Measurements from ENCODE around the gene TRMT44. TPM values are rescaled to one million over a fixed set of nuclear protein-coding genes. Genes with fewer than 3 reads are reported as not detected.

The TRMT44 gene
- total RNA-seq, 1 experiment from 2014 or later = 15.3 TPM

GRCh38 chr4:8403976-8404375, 36.6 kb upstream of the TRMT44 start:
- H3K9me3 ChIP-seq (ENCODE audit: low read length) = no peaks in the 10 kb centered on the region
- H3K4me1 ChIP-seq (ENCODE audit: insufficient read depth, low read length) = no peaks in the 10 kb centered on the region
- H3F3A ChIP-seq (ENCODE audit: low read length, unreplicated experiment) = no peaks in the 10 kb centered on the region
- H4K20me1 ChIP-seq (ENCODE audit: low read length) = no peaks in the 10 kb centered on the region
- ChIA-PET CTCF (no interaction called here), POLR2A (ENCODE audit: unreplicated experiment) (no interaction called here)
- H3K9ac ChIP-seq (ENCODE audit: low read length) = no peak overlapping the region
- ATAC-seq (no peak), DNase-seq (no peak)
- no peaks in the 10 kb centered on the region for H3K9me2 ChIP-seq (replicated peaks; ENCODE audit: low read length)
- H3K27ac ChIP-seq (ENCODE audit: low read length) = no peak overlapping the region
- no peak overlapping the region for H3K4me2 ChIP-seq (ENCODE audit: low read length)
- BruUV-seq (replicated peaks) = no TSS peak
- H2AFZ ChIP-seq (ENCODE audit: low read length) = no peak overlapping the region
- TF ChIP-seq EZH2 (IDR thresholded peaks at IDR 0.05; ENCODE audit: low read length, unreplicated experiment) = no peak
- no peak for TF ChIP-seq EZH2phosphoT487 (IDR thresholded peaks at IDR 0.05; ENCODE audit: borderline replicate concordance, low read length)
- intact Hi-C loops (cut with micrococcal nuclease) = loop anchor here (1.0 kb wide), 2 partner anchors 137 to 162 kb away; no protein-coding TSS in a partner anchor
- no peaks in the 10 kb centered on the region for H3K79me2 ChIP-seq (ENCODE audit: low read length)
- no peak overlapping the region for H3K4me3 ChIP-seq (ENCODE audit: low read length)
- H3K36me3 ChIP-seq (ENCODE audit: low read depth, low read length) = no peaks in the 10 kb centered on the region
- H3K27me3 ChIP-seq (ENCODE audit: low read length) = no peaks in the 10 kb centered on the region

- intact Hi-C loops (cut with micrococcal nuclease) = no loop called here
- Histone ChIP-seq H3K4me2 (ENCODE audit: low read length) (no peak overlapping the region), H3K9me3 (ENCODE audit: low read length) (no peaks in the 10 kb centered on the region), H3K4me3 (ENCODE audit: low read length) (no peak overlapping the region), H3F3A (ENCODE audit: low read length, unreplicated experiment) (no peaks in the 10 kb centered on the region), H3K79me2 (ENCODE audit: low read length) (no peaks in the 10 kb centered on the region), H2AFZ (ENCODE audit: low read length) (no peak overlapping the region), H4K20me1 (ENCODE audit: low read length) (no peaks in the 10 kb centered on the region), H3K27me3 (ENCODE audit: low read length) (no peaks in the 10 kb centered on the region), H3K9me2 (replicated peaks; ENCODE audit: low read length) (no peaks in the 10 kb centered on the region), H3K9ac (ENCODE audit: low read length) (no peak overlapping the region), H3K4me1 (ENCODE audit: insufficient read depth, low read length) (no peaks in the 10 kb centered on the region), H3K27ac (ENCODE audit: low read length) (no peak overlapping the region), H3K36me3 (ENCODE audit: low read depth, low read length) (no peaks in the 10 kb centered on the region)
- DNase-seq (no peak), ATAC-seq (no peak)
- ChIA-PET POLR2A (ENCODE audit: unreplicated experiment) (no interaction called here), CTCF (no interaction called here)
- TF ChIP-seq EZH2 (IDR thresholded peaks at IDR 0.05; ENCODE audit: low read length, unreplicated experiment) = no peak
- TF ChIP-seq EZH2phosphoT487 (IDR thresholded peaks at IDR 0.05; ENCODE audit: borderline replicate concordance, low read length) = no peak
- no peak for TF ChIP-seq CTCF (conservative IDR thresholded peaks at IDR 0.05; ENCODE audit: low read depth, low read length)
- no TSS peak for BruUV-seq (replicated peaks)
Measured at GRCh38 chr4:8404791-8405515, 35.6 kb upstream of the TRMT44 start.

GRCh38 chr4:8405516-8405875, 35.1 kb upstream of the TRMT44 start:
- intact Hi-C loops (cut with micrococcal nuclease) = no loop called here
- H3K79me2 ChIP-seq (ENCODE audit: low read length) = no peaks in the 10 kb centered on the region
- H3K4me2 ChIP-seq (ENCODE audit: low read length) = no peak overlapping the region
- peaks cover 4% of the 10 kb centered on the region; the same call in 1 of the 2 replicates for H3K4me1 ChIP-seq (ENCODE audit: insufficient read depth, low read length)
- H3K9me2 ChIP-seq (replicated peaks; ENCODE audit: low read length) = no peaks in the 10 kb centered on the region
- H3K27me3 ChIP-seq (ENCODE audit: low read length) = no peaks in the 10 kb centered on the region
- no peak for DNase-seq
- no peaks in the 10 kb centered on the region for H3K9me3 ChIP-seq (ENCODE audit: low read length)
- no peak overlapping the region for H3K4me3 ChIP-seq (ENCODE audit: low read length)
- TF ChIP-seq CTCF (conservative IDR thresholded peaks at IDR 0.05; ENCODE audit: low read depth, low read length) = no peak
- no peak for TF ChIP-seq EZH2phosphoT487 (IDR thresholded peaks at IDR 0.05; ENCODE audit: borderline replicate concordance, low read length)
- no peak for TF ChIP-seq EZH2 (IDR thresholded peaks at IDR 0.05; ENCODE audit: low read length, unreplicated experiment)
- H3K27ac ChIP-seq (ENCODE audit: low read length) = no peak overlapping the region
- H3K36me3 ChIP-seq (ENCODE audit: low read depth, low read length) = no peaks in the 10 kb centered on the region
- CTCF ChIA-PET = no interaction called here
- no peak for ATAC-seq
- H3F3A ChIP-seq (ENCODE audit: low read length, unreplicated experiment) = no peaks in the 10 kb centered on the region
- POLR2A ChIA-PET (ENCODE audit: unreplicated experiment) = no interaction called here
- no peak overlapping the region for H3K9ac ChIP-seq (ENCODE audit: low read length)
- H4K20me1 ChIP-seq (ENCODE audit: low read length) = no peaks in the 10 kb centered on the region
- no peak overlapping the region for H2AFZ ChIP-seq (ENCODE audit: low read length)
- no TSS peak for BruUV-seq (replicated peaks)

Data from PC-3 (cell line).